Breast epithelium (tissue), 3 donors: ENCODE measurements around the gene RGS9.

ENCODE experiments used
- CTCF ChIP-seq, 3 donors: fragments of 450-650 bp; IDR thresholded peaks; one replicate each; pipeline ENCODE4 v1.5.1; 2016 to 2017; ENCODE audit warnings: antibody characterized with exemption in 3 of 3, mild to moderate bottlenecking in 3 of 3, moderate library complexity in 3 of 3
- POLR2AphosphoS5 ChIP-seq, 3 donors: sonication (generic); formaldehyde crosslinking; IDR thresholded peaks; one replicate each; pipeline ENCODE4 v1.6.1; 2017; ENCODE audit warnings: antibody characterized with exemption in 3 of 3

GRCh38 chr17:65103431-65103830, 33.7 kb upstream of the RGS9 start:
- TF ChIP-seq POLR2AphosphoS5 (IDR thresholded peaks at IDR 0.05), result no peak
- TF ChIP-seq CTCF (IDR thresholded peaks at IDR 0.05), result no peak
